HepG2 (cell line): Measurements from ENCODE around the gene MARS1. TPM values are rescaled to one million over a fixed set of nuclear protein-coding genes. Genes with fewer than 3 reads are reported as not detected.

Experiments used
- MED1 ChIP-seq: sonication (generic); formaldehyde crosslinking; IDR thresholded peaks from 2 replicates; pipeline ENCODE4 v1.4.0; 2020; ENCODE audit warnings: missing genetic modification reagents
- MXD4 ChIP-seq: IDR thresholded peaks from 2 replicates; pipeline ENCODE4 v1.6.1; 2016; ENCODE audit warnings: mild to moderate bottlenecking, missing biosample characterization, missing genetic modification reagents
- POLR2A ChIP-seq, 2 experiments: IDR thresholded peaks; 2 replicates each; pipeline ENCODE4 v1.6.1; 2011; ENCODE audit warnings: low read depth in 2 of 2, low read length in 2 of 2, mild to moderate bottlenecking in 1 of 2, moderate library complexity in 1 of 2; ENCODE audit not compliant: insufficient read depth in 1 of 2
- SALL2 ChIP-seq: sonication (generic); formaldehyde crosslinking; IDR thresholded peaks from 2 replicates; pipeline ENCODE4 v1.8.1; 2023; ENCODE audit warnings: mild to moderate bottlenecking, missing genetic modification reagents, inconsistent platforms
- THAP11 ChIP-seq: IDR thresholded peaks from 2 replicates; pipeline ENCODE4 v1.6.1; 2016; ENCODE audit warnings: missing biosample characterization, missing genetic modification reagents
- ZNF333 ChIP-seq: sonication (generic); formaldehyde crosslinking; IDR thresholded peaks from 2 replicates; pipeline ENCODE4 v1.4.0; 2020; ENCODE audit warnings: mild to moderate bottlenecking, missing genetic modification reagents, borderline replicate concordance
- ZNF550 ChIP-seq: sonication (generic); formaldehyde crosslinking; IDR thresholded peaks from 2 replicates; pipeline ENCODE4 v1.4.0; 2020; ENCODE audit warnings: mild to moderate bottlenecking, missing genetic modification reagents, borderline replicate concordance
- ZNF614 ChIP-seq: IDR thresholded peaks from 2 replicates; pipeline ENCODE4 v1.6.1; 2018; ENCODE audit warnings: missing biosample characterization, missing genetic modification reagents, inconsistent platforms, borderline replicate concordance
- ZSCAN20 ChIP-seq: sonication (generic); formaldehyde crosslinking; IDR thresholded peaks from 2 replicates; pipeline ENCODE4 v1.4.0; 2020; ENCODE audit warnings: missing genetic modification reagents, mild to moderate bottlenecking, borderline replicate concordance
- polyA plus RNA-seq, 8 experiments: library from polyadenylated mRNA; depleted of rRNA in 3 of 8; stranded (reverse) in 7 of 8; unstranded in 1 of 8; fragments of >200 nt; fragmentation: Illumina TruSeq in 4 of 8; extraction: Trizol in 4 of 8; gene quantifications; 2 replicates each; pipeline versions ENCODE4 v1.2.1 to v1.2.3, GENCODE V29; 2011 to 2016; ENCODE audit warnings: low read depth in 4 of 8, missing spikeins in 1 of 8, mixed read lengths in 1 of 8; ENCODE audit not compliant: insufficient read depth in 1 of 8
- total RNA-seq, 5 experiments: library from RNA; depleted of rRNA; stranded (reverse); fragments of >200 nt; fragmentation: Illumina TruSeq; extraction: Trizol; gene quantifications; 2 replicates each; pipeline ENCODE4 v1.2.3, GENCODE V29; 2016; ENCODE audit warnings: low read depth in 1 of 5
- TF ChIP-seq, protein P1 (sequence below): sonication (generic); formaldehyde crosslinking; IDR thresholded peaks from 2 replicates; pipeline ENCODE4 v1.4.0; 2020; ENCODE audit warnings: missing genetic modification reagents
- TF ChIP-seq, protein P2 (sequence below): sonication (generic); formaldehyde crosslinking; IDR thresholded peaks from 2 replicates; pipeline ENCODE4 v1.4.0; 2020; ENCODE audit warnings: missing genetic modification reagents
- TF ChIP-seq, protein P3 (sequence below): sonication (generic); formaldehyde crosslinking; IDR thresholded peaks from 2 replicates; pipeline ENCODE4 v1.5.0; 2020; ENCODE audit warnings: mild to moderate bottlenecking, missing genetic modification reagents
- TF ChIP-seq, protein P4 (sequence below): sonication (generic); formaldehyde crosslinking; IDR thresholded peaks from 2 replicates; pipeline ENCODE4 v1.4.0; 2020; ENCODE audit warnings: missing genetic modification reagents, low read depth, mild to moderate bottlenecking, borderline replicate concordance
- TF ChIP-seq, protein P5 (sequence below): sonication (generic); formaldehyde crosslinking; IDR thresholded peaks from 2 replicates; pipeline ENCODE4 v1.4.0; 2020; ENCODE audit warnings: missing genetic modification reagents, borderline replicate concordance
- TF ChIP-seq, protein P6 (sequence below), 2 experiments: sonication (generic) in 1 of 2; formaldehyde crosslinking in 1 of 2; IDR thresholded peaks; 2 replicates each; pipeline versions ENCODE4 v1.4.0 to v1.6.1; 2018 to 2020; ENCODE audit warnings: missing genetic modification reagents in 2 of 2, borderline replicate concordance in 1 of 2, low read depth in 1 of 2, mild to moderate bottlenecking in 1 of 2, missing biosample characterization in 1 of 2

MARS1 gene
- total and polyA plus RNA-seq, 2 of the 13 experiments (the other 11 are each of a cell fraction or from before 2014, with no cell fraction given), result 115 to 181 TPM

DNA sequence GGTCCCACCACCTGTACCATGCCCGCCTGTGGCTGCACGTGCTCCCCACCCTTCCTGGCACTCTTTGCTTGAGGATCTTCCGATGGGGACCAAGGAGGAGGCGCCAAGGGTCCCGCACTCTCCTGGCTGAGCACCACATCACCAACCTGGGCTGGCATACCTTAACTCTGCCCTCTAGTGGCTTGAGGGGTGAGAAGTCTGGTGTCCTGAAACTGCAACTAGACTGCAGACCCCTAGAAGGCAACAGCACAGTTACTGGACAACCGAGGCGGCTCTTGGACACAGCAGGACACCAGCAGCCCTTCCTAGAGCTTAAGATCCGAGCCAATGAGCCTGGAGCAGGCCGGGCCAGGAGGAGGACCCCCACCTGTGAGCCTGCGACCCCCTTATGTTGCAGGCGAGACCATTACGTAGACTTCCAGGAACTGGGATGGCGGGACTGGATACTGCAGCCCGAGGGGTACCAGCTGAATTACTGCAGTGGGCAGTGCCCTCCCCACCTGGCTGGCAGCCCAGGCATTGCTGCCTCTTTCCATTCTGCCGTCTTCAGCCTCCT is 31.6 kb upstream of the MARS1 start (continued):
- TF ChIP-seq, protein P1, sequence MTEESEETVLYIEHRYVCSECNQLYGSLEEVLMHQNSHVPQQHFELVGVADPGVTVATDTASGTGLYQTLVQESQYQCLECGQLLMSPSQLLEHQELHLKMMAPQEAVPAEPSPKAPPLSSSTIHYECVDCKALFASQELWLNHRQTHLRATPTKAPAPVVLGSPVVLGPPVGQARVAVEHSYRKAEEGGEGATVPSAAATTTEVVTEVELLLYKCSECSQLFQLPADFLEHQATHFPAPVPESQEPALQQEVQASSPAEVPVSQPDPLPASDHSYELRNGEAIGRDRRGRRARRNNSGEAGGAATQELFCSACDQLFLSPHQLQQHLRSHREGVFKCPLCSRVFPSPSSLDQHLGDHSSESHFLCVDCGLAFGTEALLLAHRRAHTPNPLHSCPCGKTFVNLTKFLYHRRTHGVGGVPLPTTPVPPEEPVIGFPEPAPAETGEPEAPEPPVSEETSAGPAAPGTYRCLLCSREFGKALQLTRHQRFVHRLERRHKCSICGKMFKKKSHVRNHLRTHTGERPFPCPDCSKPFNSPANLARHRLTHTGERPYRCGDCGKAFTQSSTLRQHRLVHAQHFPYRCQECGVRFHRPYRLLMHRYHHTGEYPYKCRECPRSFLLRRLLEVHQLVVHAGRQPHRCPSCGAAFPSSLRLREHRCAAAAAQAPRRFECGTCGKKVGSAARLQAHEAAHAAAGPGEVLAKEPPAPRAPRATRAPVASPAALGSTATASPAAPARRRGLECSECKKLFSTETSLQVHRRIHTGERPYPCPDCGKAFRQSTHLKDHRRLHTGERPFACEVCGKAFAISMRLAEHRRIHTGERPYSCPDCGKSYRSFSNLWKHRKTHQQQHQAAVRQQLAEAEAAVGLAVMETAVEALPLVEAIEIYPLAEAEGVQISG (CRISPR knock-in tag), result peak; percentile 76
- TF ChIP-seq, protein P2, sequence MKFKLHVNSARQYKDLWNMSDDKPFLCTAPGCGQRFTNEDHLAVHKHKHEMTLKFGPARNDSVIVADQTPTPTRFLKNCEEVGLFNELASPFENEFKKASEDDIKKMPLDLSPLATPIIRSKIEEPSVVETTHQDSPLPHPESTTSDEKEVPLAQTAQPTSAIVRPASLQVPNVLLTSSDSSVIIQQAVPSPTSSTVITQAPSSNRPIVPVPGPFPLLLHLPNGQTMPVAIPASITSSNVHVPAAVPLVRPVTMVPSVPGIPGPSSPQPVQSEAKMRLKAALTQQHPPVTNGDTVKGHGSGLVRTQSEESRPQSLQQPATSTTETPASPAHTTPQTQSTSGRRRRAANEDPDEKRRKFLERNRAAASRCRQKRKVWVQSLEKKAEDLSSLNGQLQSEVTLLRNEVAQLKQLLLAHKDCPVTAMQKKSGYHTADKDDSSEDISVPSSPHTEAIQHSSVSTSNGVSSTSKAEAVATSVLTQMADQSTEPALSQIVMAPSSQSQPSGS (CRISPR knock-in tag), result no peak; the same call in 1 of the 2 replicates
- TF ChIP-seq MXD4 (CRISPR knock-in tag), result 0 out of 2 replicates have a peak, but pooled peaks have one; percentile 57
- TF ChIP-seq, protein P3, sequence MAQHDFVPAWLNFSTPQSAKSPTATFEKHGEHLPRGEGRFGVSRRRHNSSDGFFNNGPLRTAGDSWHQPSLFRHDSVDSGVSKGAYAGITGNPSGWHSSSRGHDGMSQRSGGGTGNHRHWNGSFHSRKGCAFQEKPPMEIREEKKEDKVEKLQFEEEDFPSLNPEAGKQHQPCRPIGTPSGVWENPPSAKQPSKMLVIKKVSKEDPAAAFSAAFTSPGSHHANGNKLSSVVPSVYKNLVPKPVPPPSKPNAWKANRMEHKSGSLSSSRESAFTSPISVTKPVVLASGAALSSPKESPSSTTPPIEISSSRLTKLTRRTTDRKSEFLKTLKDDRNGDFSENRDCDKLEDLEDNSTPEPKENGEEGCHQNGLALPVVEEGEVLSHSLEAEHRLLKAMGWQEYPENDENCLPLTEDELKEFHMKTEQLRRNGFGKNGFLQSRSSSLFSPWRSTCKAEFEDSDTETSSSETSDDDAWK, result no peak
- TF ChIP-seq ZNF614, result peak; percentile 64; the same call in 1 of the 2 replicates
- no peak for TF ChIP-seq ZNF550
- TF ChIP-seq, protein P4, sequence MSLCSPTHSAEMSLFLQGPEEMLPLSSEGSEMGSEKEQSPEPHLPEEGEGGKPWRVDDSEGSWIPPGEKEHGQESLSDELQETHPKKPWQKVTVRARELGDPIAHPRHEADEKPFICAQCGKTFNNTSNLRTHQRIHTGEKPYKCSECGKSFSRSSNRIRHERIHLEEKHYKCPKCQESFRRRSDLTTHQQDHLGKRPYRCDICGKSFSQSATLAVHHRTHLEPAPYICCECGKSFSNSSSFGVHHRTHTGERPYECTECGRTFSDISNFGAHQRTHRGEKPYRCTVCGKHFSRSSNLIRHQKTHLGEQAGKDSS (CRISPR knock-in tag), result peak; percentile 26; the same call in 1 of the 2 replicates
- TF ChIP-seq SALL2, result peak; percentile 40; the same call in 1 of the 2 replicates
- TF ChIP-seq, protein P5, sequence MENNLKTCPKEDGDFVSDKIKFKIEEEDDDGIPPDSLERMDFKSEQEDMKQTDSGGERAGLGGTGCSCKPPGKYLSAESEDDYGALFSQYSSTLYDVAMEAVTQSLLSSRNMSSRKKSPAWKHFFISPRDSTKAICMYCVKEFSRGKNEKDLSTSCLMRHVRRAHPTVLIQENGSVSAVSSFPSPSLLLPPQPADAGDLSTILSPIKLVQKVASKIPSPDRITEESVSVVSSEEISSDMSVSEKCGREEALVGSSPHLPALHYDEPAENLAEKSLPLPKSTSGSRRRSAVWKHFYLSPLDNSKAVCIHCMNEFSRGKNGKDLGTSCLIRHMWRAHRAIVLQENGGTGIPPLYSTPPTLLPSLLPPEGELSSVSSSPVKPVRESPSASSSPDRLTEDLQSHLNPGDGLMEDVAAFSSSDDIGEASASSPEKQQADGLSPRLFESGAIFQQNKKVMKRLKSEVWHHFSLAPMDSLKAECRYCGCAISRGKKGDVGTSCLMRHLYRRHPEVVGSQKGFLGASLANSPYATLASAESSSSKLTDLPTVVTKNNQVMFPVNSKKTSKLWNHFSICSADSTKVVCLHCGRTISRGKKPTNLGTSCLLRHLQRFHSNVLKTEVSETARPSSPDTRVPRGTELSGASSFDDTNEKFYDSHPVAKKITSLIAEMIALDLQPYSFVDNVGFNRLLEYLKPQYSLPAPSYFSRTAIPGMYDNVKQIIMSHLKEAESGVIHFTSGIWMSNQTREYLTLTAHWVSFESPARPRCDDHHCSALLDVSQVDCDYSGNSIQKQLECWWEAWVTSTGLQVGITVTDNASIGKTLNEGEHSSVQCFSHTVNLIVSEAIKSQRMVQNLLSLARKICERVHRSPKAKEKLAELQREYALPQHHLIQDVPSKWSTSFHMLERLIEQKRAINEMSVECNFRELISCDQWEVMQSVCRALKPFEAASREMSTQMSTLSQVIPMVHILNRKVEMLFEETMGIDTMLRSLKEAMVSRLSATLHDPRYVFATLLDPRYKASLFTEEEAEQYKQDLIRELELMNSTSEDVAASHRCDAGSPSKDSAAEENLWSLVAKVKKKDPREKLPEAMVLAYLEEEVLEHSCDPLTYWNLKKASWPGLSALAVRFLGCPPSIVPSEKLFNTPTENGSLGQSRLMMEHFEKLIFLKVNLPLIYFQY (CRISPR knock-in tag), result 0 out of 2 replicates have a peak, but pooled peaks have one; percentile 31
- TF ChIP-seq POLR2A (IDR thresholded peaks at IDR 0.05; ENCODE audit: insufficient read depth in 1 of 2, low read depth in 2 of 2, low read length in 2 of 2), result no peak
- TF ChIP-seq ZSCAN20 (CRISPR knock-in tag), result no peak
- TF ChIP-seq, protein P6, sequence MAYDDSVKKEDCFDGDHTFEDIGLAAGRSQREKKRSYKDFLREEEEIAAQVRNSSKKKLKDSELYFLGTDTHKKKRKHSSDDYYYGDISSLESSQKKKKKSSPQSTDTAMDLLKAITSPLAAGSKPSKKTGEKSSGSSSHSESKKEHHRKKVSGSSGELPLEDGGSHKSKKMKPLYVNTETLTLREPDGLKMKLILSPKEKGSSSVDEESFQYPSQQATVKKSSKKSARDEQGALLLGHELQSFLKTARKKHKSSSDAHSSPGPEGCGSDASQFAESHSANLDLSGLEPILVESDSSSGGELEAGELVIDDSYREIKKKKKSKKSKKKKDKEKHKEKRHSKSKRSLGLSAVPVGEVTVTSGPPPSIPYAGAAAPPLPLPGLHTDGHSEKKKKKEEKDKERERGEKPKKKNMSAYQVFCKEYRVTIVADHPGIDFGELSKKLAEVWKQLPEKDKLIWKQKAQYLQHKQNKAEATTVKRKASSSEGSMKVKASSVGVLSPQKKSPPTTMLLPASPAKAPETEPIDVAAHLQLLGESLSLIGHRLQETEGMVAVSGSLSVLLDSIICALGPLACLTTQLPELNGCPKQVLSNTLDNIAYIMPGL (CRISPR knock-in tag; IDR thresholded peaks at IDR 0.05; ENCODE audit: borderline replicate concordance in 1 of 2, low read depth in 1 of 2), result peak; percentile 82 to 91
- TF ChIP-seq MED1 (CRISPR knock-in tag), result peak; percentile 66
- TF ChIP-seq ZNF333 (CRISPR knock-in tag), result no peak
- peak; percentile 67 for TF ChIP-seq THAP11 (CRISPR knock-in tag)
